Measurements from ENCODE around the gene GATD1.

- TF ChIP-seq POLR2A (IDR thresholded peaks at IDR 0.05) (no peak), CTCF (IDR thresholded peaks at IDR 0.05) (no peak), POLR2AphosphoS5 (IDR thresholded peaks at IDR 0.05) (no peak), EP300 (IDR thresholded peaks at IDR 0.05; ENCODE audit: low read depth) (no peak)
Measured at GRCh38 chr11:788009-788640, 10.8 kb upstream of the GATD1 start.
